Daoy (cell line): ENCODE results near the gene CBLN3. TPM values are rescaled to one million over a fixed set of nuclear protein-coding genes. Genes with fewer than 3 reads are reported as not detected.
"Not testable (repeated sequence)": the region's sequence is repeated elsewhere in the genome, so short reads cannot be mapped to it uniquely, and the experiment has no call there.

Experiments used
- DNase-seq: peaks from one replicate; pipeline ENCODE4 v3.0.0-alpha.2; 2015; ENCODE audit warnings: low read depth
- total RNA-seq: library from RNA; depleted of rRNA; stranded (reverse); fragments of >200 nt; shearing (Covaris generic); gene quantifications from 2 replicates; pipeline ENCODE4 v1.2.3, GENCODE V29; 2014; rRNA removed

CBLN3 gene
- total RNA-seq = not detected in 2 replicates

DNA sequence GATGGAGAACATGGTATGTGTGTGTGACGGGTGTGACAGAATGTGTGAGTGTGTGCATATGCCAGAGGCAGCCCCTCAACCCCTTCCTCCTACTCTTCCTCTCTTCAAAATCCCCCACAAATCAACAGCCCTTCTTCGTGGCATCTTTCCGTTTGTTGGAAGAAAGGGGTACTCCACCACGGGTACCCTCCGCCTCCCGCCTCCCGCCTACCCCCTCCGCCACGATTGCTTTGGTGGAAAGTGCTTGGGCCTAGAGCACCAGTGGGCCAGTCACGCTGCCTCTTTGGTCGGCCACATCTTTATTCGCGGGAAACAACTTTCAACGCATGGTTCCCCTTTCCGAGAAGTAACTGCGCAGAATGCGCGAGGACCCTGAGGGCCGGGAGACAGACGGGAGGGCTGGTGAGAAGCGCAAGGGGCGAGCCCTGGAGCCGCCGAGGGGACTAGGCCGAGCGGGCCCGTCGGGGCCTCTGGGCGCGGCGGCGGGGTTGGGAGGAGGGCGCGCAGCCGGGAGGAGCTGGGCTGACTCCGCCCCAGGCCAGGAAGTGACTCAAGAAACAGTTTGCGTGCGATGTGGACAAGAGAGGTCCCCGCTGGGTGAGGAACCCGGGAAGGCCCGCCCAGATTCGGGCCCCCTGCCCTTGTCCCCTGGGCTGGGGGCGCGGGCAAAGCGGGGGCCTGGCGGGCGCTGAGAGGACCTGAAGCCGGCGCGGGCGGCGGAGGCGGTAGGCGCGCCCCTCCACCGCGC lies at the start of gene CBLN3, which contains the start of gene KHNYN:
TSS of gene CBLN3 (minus strand) at position 274 of the 748 bp plus-strand sequence. CDS start 614 bp downstream, outside the sequence.
TSS of gene KHNYN (plus strand) at position 560 of the 748 bp plus-strand sequence. CDS start 777 bp downstream, outside the sequence.
- DNase-seq = peak; percentile 96

DNA sequence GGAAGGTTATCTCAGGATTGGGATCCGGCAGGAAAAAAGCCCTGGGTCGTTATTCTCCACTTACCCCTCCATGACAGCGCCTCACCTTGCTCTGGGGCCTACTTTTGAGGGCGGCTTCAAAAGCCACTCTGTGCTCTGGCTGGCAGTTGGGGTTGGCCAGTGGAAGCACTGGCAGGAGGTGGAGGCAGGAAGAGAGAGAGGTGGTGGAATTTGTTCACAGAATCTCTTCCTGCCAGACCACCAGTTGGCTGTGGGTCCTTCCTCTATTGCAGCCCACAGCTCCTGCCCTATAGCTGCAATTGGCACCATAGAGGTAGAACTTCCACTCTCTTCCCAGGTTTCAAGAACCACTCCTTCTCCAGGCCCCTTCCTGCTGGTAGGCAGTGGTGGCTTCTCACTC lies 45.8 kb upstream of the CBLN3 start:
- no peak for DNase-seq

GRCh38 chr14:24473211-24473610 lies 43.7 kb upstream of the CBLN3 start:
- no peak for DNase-seq

- not testable (repeated sequence) for DNase-seq
These were observed 41.0 kb upstream of the CBLN3 start for GRCh38 chr14:24470450-24470849.

- no peak for DNase-seq
These were observed 36.3 kb upstream of the CBLN3 start for GRCh38 chr14:24465805-24466204.

DNA sequence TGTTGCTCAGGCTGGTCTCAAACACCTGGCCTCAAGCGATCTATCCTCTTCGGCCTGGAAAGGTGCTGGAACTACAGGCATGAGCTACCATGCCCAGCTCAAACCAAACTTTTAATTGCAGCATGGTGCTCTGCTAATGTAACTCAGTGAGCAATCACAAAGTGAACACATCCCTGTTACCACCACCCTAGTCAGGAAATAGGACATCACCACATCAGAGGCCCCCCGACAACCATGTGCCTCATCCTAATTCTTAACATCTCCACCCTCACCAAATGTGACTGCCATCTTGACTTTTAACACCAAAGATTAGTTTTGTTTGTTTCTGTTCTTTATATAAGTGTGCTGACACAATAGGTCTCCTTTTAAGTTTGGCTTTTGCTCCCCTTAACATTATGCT lies 35.9 kb upstream of the CBLN3 start:
- no peak for DNase-seq

DNA sequence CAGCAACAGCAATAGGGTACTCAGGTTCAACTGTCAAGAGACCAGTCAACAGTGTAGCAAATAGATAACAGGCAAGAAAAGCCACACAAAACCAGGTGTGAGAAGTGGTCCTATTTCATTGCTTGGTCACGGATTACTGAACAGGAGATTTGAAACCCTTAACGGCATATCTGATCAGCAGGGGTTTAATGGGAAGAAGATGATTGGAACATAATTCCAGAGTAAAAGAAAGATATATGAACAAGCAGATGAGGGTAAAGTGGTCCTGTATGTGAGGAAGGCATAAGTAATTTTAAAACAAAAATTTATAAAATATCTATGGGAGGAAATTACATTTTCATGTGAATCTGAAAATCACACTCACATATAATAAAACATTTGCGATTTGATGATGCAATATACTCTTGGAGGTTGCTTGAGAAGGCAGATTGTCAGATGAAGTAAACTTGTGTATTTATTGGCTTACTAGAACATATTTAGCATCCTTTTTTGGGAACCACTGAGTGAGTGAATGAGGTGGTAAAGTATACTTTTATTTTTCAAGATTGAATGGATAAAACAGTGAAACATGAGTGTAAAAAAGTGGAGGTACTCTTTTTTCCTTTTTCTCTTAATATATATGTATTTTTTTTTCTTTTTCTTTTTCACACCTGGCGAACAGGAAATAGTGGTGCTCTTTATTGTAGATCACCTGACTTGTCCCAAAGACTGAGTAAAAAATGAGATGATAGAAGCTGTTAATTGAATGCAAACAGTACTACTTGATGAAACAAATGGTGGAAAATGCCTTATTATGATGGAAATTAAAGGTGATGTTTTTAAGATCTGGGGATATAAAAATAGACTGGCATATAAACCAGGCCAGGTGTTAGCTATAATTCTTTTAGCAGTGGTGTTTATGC lies 34.7 kb upstream of the CBLN3 start:
- no peak for DNase-seq

DNA sequence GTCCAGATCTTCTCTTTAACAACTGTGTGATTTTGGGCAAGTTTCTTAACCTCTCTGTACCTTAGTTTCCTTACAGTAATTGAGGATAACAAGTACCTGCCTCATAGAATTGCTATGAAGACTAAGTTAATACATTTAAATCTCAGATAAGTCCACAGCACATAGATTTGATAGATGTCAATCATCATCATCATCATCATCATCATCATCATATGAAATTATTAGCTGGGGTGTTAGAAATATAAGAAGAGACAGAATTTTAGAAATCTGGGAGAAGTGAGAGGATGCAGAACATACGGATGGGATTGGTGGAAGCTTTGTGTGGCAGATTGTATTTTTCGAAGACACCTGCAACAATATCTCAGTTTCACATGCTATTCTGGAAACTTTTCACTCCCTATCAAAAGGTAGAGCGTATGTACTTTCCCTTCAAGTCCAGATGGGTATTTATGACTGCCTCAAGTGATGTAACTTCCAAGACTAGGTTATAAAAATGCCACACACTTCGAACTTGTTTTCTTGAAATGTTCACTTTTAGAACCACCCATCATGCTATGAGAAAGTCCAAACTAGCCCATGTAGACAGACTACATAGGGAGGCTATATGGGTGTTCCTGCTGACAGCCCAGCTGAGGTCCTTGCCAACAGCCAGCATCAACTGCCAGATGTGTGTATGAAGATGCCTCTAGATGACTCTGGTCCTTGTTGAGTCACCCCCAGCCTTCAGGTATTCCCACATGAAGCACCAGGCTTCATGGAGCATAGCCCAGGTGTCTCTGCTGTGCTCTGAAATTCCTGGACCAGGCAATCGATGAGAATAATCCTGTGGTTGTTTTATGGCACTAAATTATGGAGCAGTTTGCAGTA lies 33.8 kb upstream of the CBLN3 start:
- no peak for DNase-seq

- DNase-seq = no peak
These were observed 31.9 kb upstream of the CBLN3 start for GRCh38 chr14:24461336-24461735.

DNA sequence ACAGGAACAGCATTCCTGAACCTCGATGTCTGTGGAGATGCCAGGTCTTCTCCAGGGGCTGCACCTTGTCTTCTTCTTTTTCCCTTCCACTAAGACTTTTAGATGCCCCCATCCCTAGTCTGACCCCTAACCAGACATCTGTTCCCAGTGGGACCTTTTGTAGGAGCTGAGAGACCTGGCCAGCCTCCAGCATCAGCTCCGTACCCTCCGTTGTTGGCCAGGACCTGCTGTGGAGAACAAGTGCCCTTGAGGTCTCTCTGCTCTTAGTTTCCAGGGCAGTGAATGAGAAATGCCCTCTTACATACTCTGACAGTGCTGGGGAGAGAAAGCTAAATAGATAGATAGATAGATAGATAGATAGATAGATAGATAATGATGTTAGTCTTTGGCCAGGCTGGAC lies 29.9 kb upstream of the CBLN3 start:
- DNase-seq = no peak

DNA sequence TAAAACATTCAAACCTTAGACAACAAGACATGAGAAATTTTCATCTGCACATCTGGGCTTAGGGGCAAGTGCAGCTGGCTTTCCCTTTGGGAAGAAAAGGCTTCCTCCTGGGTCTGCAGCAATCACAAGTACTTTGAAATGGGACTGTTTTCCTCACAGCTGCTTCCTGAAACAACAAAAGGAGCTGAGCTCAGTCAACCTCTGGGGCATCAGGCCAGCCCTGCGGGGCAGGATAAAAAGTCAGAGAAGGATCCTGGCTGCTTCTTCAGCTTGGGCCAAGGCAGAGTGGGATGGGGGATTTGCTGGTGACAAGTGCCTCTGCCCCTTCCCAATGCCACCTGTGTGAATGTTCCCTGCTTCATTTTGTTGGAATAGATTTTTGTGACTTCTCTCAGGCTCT lies 29.3 kb upstream of the CBLN3 start:
- DNase-seq = no peak

DNA sequence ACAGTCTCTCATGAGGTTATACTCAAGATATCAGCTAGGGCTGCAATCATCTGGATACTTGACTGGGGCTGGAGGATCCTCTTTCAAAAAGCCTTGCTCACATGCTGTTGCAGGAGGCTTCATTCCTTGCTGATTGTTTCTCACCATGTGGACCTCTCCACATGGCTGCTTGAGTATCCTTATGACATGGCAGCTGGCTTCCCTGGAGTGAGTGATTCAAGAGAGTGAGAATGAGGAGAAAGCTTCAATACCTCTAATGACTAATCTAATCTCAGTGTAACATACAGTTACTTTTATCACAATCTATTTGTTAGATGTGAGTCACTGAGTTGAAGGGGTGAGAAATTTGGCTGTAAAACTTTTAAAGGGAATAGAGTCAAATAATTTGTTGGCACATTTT lies 27.5 kb upstream of the CBLN3 start:
- DNase-seq = no peak

DNA sequence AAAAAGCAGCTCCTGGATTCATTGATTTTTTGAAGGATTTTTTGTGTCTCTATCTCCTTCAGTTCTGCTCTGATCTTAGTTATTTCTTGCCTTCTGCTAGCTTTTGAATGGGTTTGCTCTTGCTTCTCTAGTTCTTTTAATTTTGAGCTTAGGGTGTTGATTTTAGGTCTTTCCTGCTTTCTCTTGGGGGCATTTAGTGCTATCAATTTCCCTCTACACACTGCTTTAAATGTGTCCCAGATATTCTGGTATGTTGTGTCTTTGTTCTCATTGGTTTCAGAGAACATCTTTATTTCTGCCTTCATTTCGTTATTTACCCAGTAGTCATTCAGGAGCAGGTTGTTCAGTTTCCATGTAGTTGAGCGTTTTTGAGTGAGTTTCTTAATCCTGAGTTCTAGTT lies 21.4 kb upstream of the CBLN3 start:
- DNase-seq = not testable (repeated sequence)

GRCh38 chr14:24443053-24443665 lies 13.7 kb upstream of the CBLN3 start:
- no peak for DNase-seq

DNA sequence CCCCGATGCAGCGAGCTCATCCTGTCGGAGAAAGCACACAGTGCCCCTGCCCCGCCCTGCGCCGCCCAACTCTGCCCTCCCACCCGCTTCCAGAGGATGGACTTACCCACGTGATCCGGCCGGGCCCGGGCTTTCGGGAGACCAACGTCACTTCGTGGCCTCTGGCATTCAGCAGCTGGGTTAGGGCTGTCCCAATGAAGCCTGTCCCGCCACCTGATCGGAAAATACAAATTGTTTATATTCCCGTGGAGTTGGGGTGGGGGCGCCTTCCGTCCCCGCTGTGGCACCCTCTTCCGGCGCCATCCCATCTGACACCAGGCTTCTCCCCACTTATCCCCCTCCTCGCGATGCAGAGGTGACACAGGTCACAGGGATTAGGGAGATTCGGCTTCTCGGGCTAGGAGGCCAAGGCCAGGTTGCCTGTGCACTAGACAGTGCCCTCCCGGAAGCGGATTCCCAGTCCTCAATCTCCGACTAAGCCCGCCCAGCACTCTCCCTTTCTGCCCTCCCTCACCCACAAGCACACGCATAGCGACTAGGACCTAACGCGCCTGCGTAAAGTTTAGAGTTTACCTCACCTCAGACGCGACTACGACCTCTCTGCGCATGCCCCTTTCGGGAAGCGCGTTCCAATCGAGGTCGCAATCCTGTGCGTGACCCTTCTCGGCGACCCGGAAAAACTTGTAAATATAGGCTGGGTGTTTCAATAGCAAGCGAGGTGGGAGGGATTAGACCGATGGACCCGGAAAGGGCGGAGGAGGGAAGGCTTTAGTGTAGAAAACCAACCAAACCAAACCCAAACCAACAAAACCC lies 13.0 kb upstream of the CBLN3 start, which contains the start of gene SDR39U1:
TSS of gene SDR39U1 (minus strand) at position 537 of the 813 bp plus-strand sequence. CDS start at position 530, 7 bp downstream.
- DNase-seq = peak; percentile 99

DNA sequence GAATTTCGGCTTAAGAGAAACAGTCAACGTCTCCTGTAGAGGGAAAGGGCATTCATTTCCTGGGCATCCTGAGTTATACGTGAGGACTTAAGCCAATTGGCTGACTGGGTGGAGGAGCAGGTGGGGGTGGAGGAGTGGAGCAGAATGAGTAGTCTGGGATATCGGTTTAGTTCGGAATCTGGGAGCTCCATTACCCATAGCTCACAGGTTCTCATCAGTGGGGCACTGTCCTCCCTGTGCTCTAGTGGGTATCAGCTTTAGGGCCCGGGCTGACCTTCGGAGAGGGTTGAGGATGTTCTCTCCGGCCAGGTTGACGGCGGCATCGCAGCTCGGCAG lies 12.4 kb upstream of the CBLN3 start:
- no peak for DNase-seq

GRCh38 chr14:24441485-24441884 lies 12.0 kb upstream of the CBLN3 start:
- DNase-seq = no peak

- DNase-seq = no peak
These were observed 11.3 kb upstream of the CBLN3 start for GRCh38 chr14:24440606-24441399.

GRCh38 chr14:24439830-24440605 lies 10.6 kb upstream of the CBLN3 start:
- no peak for DNase-seq
